ENCODE results near the gene DIPK2A. TPM values are rescaled to one million over a fixed set of nuclear protein-coding genes. Genes with fewer than 3 reads are reported as not detected.

Gene DIPK2A
- total RNA-seq, 1 experiment from 2014 or later: 25.2 TPM

Other genes starting within 250 kb of the DIPK2A start
- 1.4 and 1.8 TPM in 2 replicates for gene SLC9A9, start 123.4 kb upstream of the DIPK2A start, total RNA-seq (2014; rRNA removed; shearing (Covaris generic); ENCODE audit: low replicate concordance)